HepG2 (cell line): ENCODE measurements around the gene SPHK1. TPM values are rescaled to one million over a fixed set of nuclear protein-coding genes. Genes with fewer than 3 reads are reported as not detected.
A peak's percentile ranks its signal among the peaks of the same experiment; 100 is the strongest.

Source experiments
- DDIT3 ChIP-seq: sonication (generic); formaldehyde crosslinking; IDR thresholded peaks from 2 replicates; pipeline ENCODE4 v1.4.0; 2020; ENCODE audit warnings: mild to moderate bottlenecking, missing genetic modification reagents
- HMG20A ChIP-seq: IDR thresholded peaks from 2 replicates; pipeline ENCODE4 v1.6.1; 2016; ENCODE audit warnings: borderline replicate concordance
- HNRNPLL ChIP-seq: fragments of 200-400 bp; formaldehyde crosslinking; IDR thresholded peaks from 2 replicates; pipeline ENCODE4 v1.6.1; 2017; ENCODE audit warnings: mild to moderate bottlenecking, low read depth, low read length; ENCODE audit not compliant: poor library complexity, severe bottlenecking
- IKZF1 ChIP-seq: fragments of 450-650 bp; IDR thresholded peaks from 2 replicates; pipeline ENCODE4 v1.7.1; 2016
- IKZF4 ChIP-seq: sonication (generic); formaldehyde crosslinking; IDR thresholded peaks from 2 replicates; pipeline ENCODE4 v1.5.1; 2020; ENCODE audit warnings: borderline replicate concordance, mild to moderate bottlenecking, low read depth, missing genetic modification reagents; ENCODE audit errors: not compliant biosample characterization
- NBN ChIP-seq: fragments of 450-650 bp; conservative IDR thresholded peaks from 2 replicates; pipeline ENCODE4 v1.6.1; 2017
- NFAT5 ChIP-seq: sonication (generic); formaldehyde crosslinking; IDR thresholded peaks from 2 replicates; pipeline ENCODE4 v1.4.0; 2020; ENCODE audit warnings: missing genetic modification reagents
- SIN3B ChIP-seq: fragments of 150-350 bp; IDR thresholded peaks from 2 replicates; pipeline ENCODE4 v1.6.1; 2014; ENCODE audit warnings: low read length
- SMAD3 ChIP-seq: sonication (generic); formaldehyde crosslinking; IDR thresholded peaks from 2 replicates; pipeline ENCODE4 v1.4.0; 2020; ENCODE audit warnings: missing genetic modification reagents
- TBX3 ChIP-seq: fragments of 450-650 bp; IDR thresholded peaks from 2 replicates; pipeline ENCODE4 v1.6.1; 2017; ENCODE audit warnings: antibody characterized with exemption, mild to moderate bottlenecking, inconsistent platforms, borderline replicate concordance
- TEAD3 ChIP-seq: optimal IDR thresholded peaks from 2 replicates; pipeline ENCODE3; 2016; ENCODE audit warnings: borderline replicate concordance
- ZBTB2 ChIP-seq: sonication (generic); formaldehyde crosslinking; IDR thresholded peaks from 2 replicates; pipeline ENCODE4 v1.8.0; 2022; ENCODE audit warnings: low read depth, missing genetic modification reagents
- ZKSCAN5 ChIP-seq: sonication (generic); formaldehyde crosslinking; IDR thresholded peaks from 2 replicates; pipeline ENCODE4 v1.5.1; 2020; ENCODE audit warnings: mild to moderate bottlenecking, missing genetic modification reagents
- ZKSCAN8 ChIP-seq: IDR thresholded peaks from 2 replicates; pipeline ENCODE4 v1.6.1; 2016; ENCODE audit warnings: borderline replicate concordance, missing genetic modification reagents, missing compliant biosample characterization
- ZNF329 ChIP-seq: sonication (generic); formaldehyde crosslinking; IDR thresholded peaks from 2 replicates; pipeline ENCODE4 v1.9.0; 2021; ENCODE audit warnings: low read depth, mild to moderate bottlenecking, missing genetic modification reagents
- ZNF414 ChIP-seq: sonication (generic); formaldehyde crosslinking; IDR thresholded peaks from 2 replicates; pipeline ENCODE4 v1.5.0; 2020; ENCODE audit warnings: missing genetic modification reagents
- ZNF652 ChIP-seq: IDR thresholded peaks from 2 replicates; pipeline ENCODE4 v1.6.1; 2016; ENCODE audit warnings: low read depth, borderline replicate concordance
- ZNF660 ChIP-seq: sonication (generic); formaldehyde crosslinking; IDR thresholded peaks from 2 replicates; pipeline ENCODE4 v1.5.1; 2020; ENCODE audit warnings: mild to moderate bottlenecking, low read depth, missing genetic modification reagents, borderline replicate concordance
- polyA plus RNA-seq, 8 experiments: library from polyadenylated mRNA; depleted of rRNA in 3 of 8; stranded (reverse) in 7 of 8; unstranded in 1 of 8; fragments of >200 nt; fragmentation: Illumina TruSeq in 4 of 8; extraction: Trizol in 4 of 8; gene quantifications; 2 replicates each; pipeline versions ENCODE4 v1.2.1 to v1.2.3, GENCODE V29; 2011 to 2016; ENCODE audit warnings: low read depth in 4 of 8, missing spikeins in 1 of 8, mixed read lengths in 1 of 8; ENCODE audit not compliant: insufficient read depth in 1 of 8
- total RNA-seq, 5 experiments: library from RNA; depleted of rRNA; stranded (reverse); fragments of >200 nt; fragmentation: Illumina TruSeq; extraction: Trizol; gene quantifications; 2 replicates each; pipeline ENCODE4 v1.2.3, GENCODE V29; 2016; ENCODE audit warnings: low read depth in 1 of 5

Gene SPHK1
- total and polyA plus RNA-seq, 2 of the 13 experiments (the other 11 are each of a cell fraction or from before 2014, with no cell fraction given) = 129 to 160 TPM

- no peak for TF ChIP-seq ZBTB2 (CRISPR knock-in tag)
- TF ChIP-seq SIN3B = no peak
- TF ChIP-seq ZNF414 = no peak
- TF ChIP-seq ZKSCAN5 (CRISPR knock-in tag) = no peak
- TF ChIP-seq ZNF660 (CRISPR knock-in tag) = no peak
- peak; percentile 92 for TF ChIP-seq HMG20A (CRISPR knock-in tag)
- no peak for TF ChIP-seq NBN
- no peak for TF ChIP-seq IKZF4
- TF ChIP-seq NFAT5 = no peak; the same call in 1 of the 2 replicates
- TF ChIP-seq ZNF329 = no peak
- TF ChIP-seq HNRNPLL = no peak
- peak; percentile 67; the same call in 1 of the 2 replicates for TF ChIP-seq TBX3
- TF ChIP-seq DDIT3 (CRISPR knock-in tag) = no peak
- no peak for TF ChIP-seq ZNF652
- TF ChIP-seq ZKSCAN8 (CRISPR knock-in tag) = peak; percentile 86; the same call in 1 of the 2 replicates
- TF ChIP-seq SMAD3 (CRISPR knock-in tag) = peak; percentile 88
- peak; percentile 85 for TF ChIP-seq TEAD3
- TF ChIP-seq IKZF1 = no peak
Observed at GRCh38 chr17:76376318-76377133, 7.9 kb upstream of the SPHK1 start (continued).
